ENCODE results near the gene TCEA3. TPM values are rescaled to one million over a fixed set of nuclear protein-coding genes. Genes with fewer than 3 reads are reported as not detected.

The TCEA3 gene
- total and polyA plus RNA-seq, 2 donors (not counting 3 experiments of a cell fraction or from before 2014, with no cell fraction given) = 1.5 to 3.7 TPM

GRCh38 chr1:23434260-23434775 is 9.8 kb upstream of the TCEA3 start:
- H3K79me2 ChIP-seq (ENCODE audit: control insufficient read depth, insufficient read depth, low read length) = no peaks in the 10 kb centered on the region
- no peak overlapping the region for H3K4me2 ChIP-seq (ENCODE audit: insufficient read depth, low read length)
- no peak for TF ChIP-seq CTCF (IDR thresholded peaks at IDR 0.05; ENCODE audit: extremely low read depth in 1 of 2, insufficient read depth in 1 of 2, low read depth in 1 of 2, low read length in 2 of 2)
- no peak for TF ChIP-seq FOS (IDR thresholded peaks at IDR 0.05; ENCODE audit: borderline replicate concordance, insufficient read depth, low read length)
- TF ChIP-seq MYC (IDR thresholded peaks at IDR 0.05; ENCODE audit: low read depth, low read length) = no peak
- TF ChIP-seq POLR2A (IDR thresholded peaks at IDR 0.05; ENCODE audit: low read depth, low read length) = no peak
- TF ChIP-seq POLR2AphosphoS5 (IDR thresholded peaks at IDR 0.05; ENCODE audit: insufficient read depth, low read depth, low read length) = no peak
- TF ChIP-seq JUN (IDR thresholded peaks at IDR 0.05; ENCODE audit: borderline replicate concordance, insufficient read depth, insufficient read length, low read depth) = no peak
- TF ChIP-seq GATA2 (IDR thresholded peaks at IDR 0.05; ENCODE audit: insufficient read depth, insufficient read length, low read depth, low read length) = no peak
- TF ChIP-seq, protein P1, sequence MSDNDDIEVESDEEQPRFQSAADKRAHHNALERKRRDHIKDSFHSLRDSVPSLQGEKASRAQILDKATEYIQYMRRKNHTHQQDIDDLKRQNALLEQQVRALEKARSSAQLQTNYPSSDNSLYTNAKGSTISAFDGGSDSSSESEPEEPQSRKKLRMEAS (IDR thresholded peaks at IDR 0.05; ENCODE audit: insufficient read depth, insufficient read length) = no peak
- no peak for TF ChIP-seq EZH2 (IDR thresholded peaks at IDR 0.05; ENCODE audit: borderline replicate concordance, low read depth, low read length, severe bottlenecking)
- dilution Hi-C loops (cut with MboI; ENCODE audit: extremely low pct_ligation_motif_present, low sequenced_read_pairs) = no loop called here
- no peak overlapping the region for H2AFZ ChIP-seq (ENCODE audit: low read depth, low read length)
- BruUV-seq (replicated peaks) = no TSS peak
- ChIA-PET CTCF (interaction anchor here (1.3 kb wide), 1 partner anchor 63 kb away, joined by 5 read pairs; no protein-coding TSS in a partner anchor), POLR2A (interaction anchor here (0.8 kb wide), 1 partner anchor 9 kb away, joined by 3 read pairs; no protein-coding TSS in a partner anchor)
- H3K36me3 ChIP-seq (ENCODE audit: control insufficient read depth in 2 of 2, extremely low read depth in 1 of 2, insufficient read depth in 2 of 2, low read length in 2 of 2) = peaks cover 0 to 3% of the 10 kb centered on the region in 2 experiments
- no peak overlapping the region for H3K9ac ChIP-seq (replicated peaks; ENCODE audit: extremely low read depth, insufficient read depth, low read length)
- H3K4me1 ChIP-seq (ENCODE audit: control insufficient read depth, extremely low read depth, insufficient read depth, low read length) = no peaks in the 10 kb centered on the region
- FAIRE-seq = no peak
- no peak for DNase-seq (ENCODE audit: low read depth, low spot score)
- intact Hi-C loops (cut with micrococcal nuclease) = no loop called here
- H3K9me1 ChIP-seq (replicated peaks; ENCODE audit: control insufficient read depth, extremely low read depth, insufficient read depth, low read length) = no peaks in the 10 kb centered on the region
- H4K20me1 ChIP-seq (replicated peaks; ENCODE audit: control insufficient read depth, extremely low read depth, insufficient read depth, low read length) = no peaks in the 10 kb centered on the region
- no peak overlapping the region for H3K27ac ChIP-seq (ENCODE audit: insufficient read depth, low read depth, low read length)
- no peaks in the 10 kb centered on the region for H3K9me3 ChIP-seq (replicated peaks; ENCODE audit: control insufficient read depth, insufficient read depth, low read length)
- no peaks in the 10 kb centered on the region for H3K27me3 ChIP-seq (ENCODE audit: control insufficient read depth in 2 of 2, insufficient read depth in 2 of 2, low read length in 2 of 2)
- no peak overlapping the region for H3K4me3 ChIP-seq (replicated peaks in 1 of 3; ENCODE audit: insufficient read depth in 1 of 3, low read depth in 1 of 3, low read length in 3 of 3)
